Esophagus muscularis mucosa (tissue), 4 donors: ENCODE data around the gene ASB9. TPM values are rescaled to one million over a fixed set of nuclear protein-coding genes. Genes with fewer than 3 reads are reported as not detected.

Experiments
- DNase-seq: peaks from one replicate; pipeline ENCODE4 v3.0.0-alpha.2; 2017; ENCODE audit errors: extremely low spot score
- H3K27ac ChIP-seq, 4 donors: fragments of 200-600 bp; sonication (generic); replicated peaks in 1 of 4; 1 replicate in 3 of 4; 2 replicates in 1 of 4; pipeline ENCODE4 v1.5.1; 2016 to 2019; ENCODE audit warnings: mild to moderate bottlenecking in 1 of 4
- H3K27me3 ChIP-seq, 4 donors: fragments of 200-600 bp; sonication (generic); one replicate each; pipeline versions ENCODE4 v1.5.1 to v1.6.0; 2016 to 2019
- H3K36me3 ChIP-seq, 4 donors: fragments of 200-600 bp; sonication (generic); one replicate each; pipeline ENCODE4 v1.5.1; 2016 to 2019
- H3K4me1 ChIP-seq, 4 donors: fragments of 200-600 bp; sonication (generic); one replicate each; pipeline ENCODE4 v1.5.1; 2016 to 2019
- H3K4me3 ChIP-seq, 4 donors: fragments of 200-600 bp; sonication (generic); 1 replicate in 2 of 4; 2 replicates in 2 of 4; pipeline ENCODE4 v1.5.1; 2016 to 2019; ENCODE audit warnings: mild to moderate bottlenecking in 4 of 4, moderate library complexity in 1 of 4
- H3K9me3 ChIP-seq, 4 donors: fragments of 200-600 bp; sonication (generic); 1 replicate in 3 of 4; 2 replicates in 1 of 4; pipeline ENCODE4 v1.5.1; 2016 to 2019
- CTCF ChIP-seq, 3 experiments: fragments of 200-600 bp in 2 of 3; fragments of 450-650 bp in 1 of 3; sonication (generic) in 2 of 3; IDR thresholded peaks; one replicate each; pipeline ENCODE4 v1.5.1; 2017 to 2019; ENCODE audit warnings: antibody characterized with exemption in 3 of 3, mild to moderate bottlenecking in 2 of 3, moderate library complexity in 1 of 3
- EP300 ChIP-seq: sonication (generic); formaldehyde crosslinking; IDR thresholded peaks from one replicate; pipeline ENCODE4 v1.6.1; 2017; ENCODE audit warnings: antibody characterized with exemption
- POLR2A ChIP-seq: fragments of 450-650 bp; IDR thresholded peaks from one replicate; pipeline ENCODE4 v1.6.1; 2017; ENCODE audit warnings: antibody characterized with exemption, moderate library complexity, mild to moderate bottlenecking, low read depth
- POLR2AphosphoS5 ChIP-seq, 2 donors: sonication (generic); formaldehyde crosslinking; IDR thresholded peaks; one replicate each; pipeline ENCODE4 v1.6.1; 2017; ENCODE audit warnings: antibody characterized with exemption in 2 of 2
- WGBS: methylation state at CpG from one replicate; pipeline ENCODE4 v1.1.5; 2018; 5-methylcytosine and 5-hydroxymethylcytosine counted together
- intact Hi-C: fragments of 100-400 bp; cut with DNase I; formaldehyde crosslinking; loops from one replicate; pipeline ENCODE4 v1.15.1; 2023
- total RNA-seq, 4 donors: library from RNA; depleted of rRNA; stranded (reverse); fragments of >200 nt; gene quantifications; one replicate each; pipeline versions ENCODE4 v1.1.0 to v1.2.1, GENCODE V29; 2016

The ASB9 gene
- total RNA-seq, 4 donors from 2014 or later: 2.1 to 3.9 (median 2.6) TPM

GRCh38 chrX:15217161-15217560 lies 52.7 kb downstream of the ASB9 start:
- Histone ChIP-seq H3K9me3 (no peaks in the 10 kb centered on the region), H3K27ac (no peak overlapping the region), H3K27me3 (no peaks in the 10 kb centered on the region), H3K36me3 (no peaks in the 10 kb centered on the region), H3K4me1 (no peaks in the 10 kb centered on the region), H3K4me3 (no peak overlapping the region)
- no peak for DNase-seq
- intact Hi-C loops: no loop called here
- 35% methylated on average over 1 of the region's 1 CpG for WGBS
- TF ChIP-seq POLR2AphosphoS5 (IDR thresholded peaks at IDR 0.05) (no peak), POLR2A (no peak), CTCF (IDR thresholded peaks at IDR 0.05) (no peak), EP300 (no peak)

- intact Hi-C loops: no loop called here
- no peak for DNase-seq
Measured at GRCh38 chrX:15216280-15216679, 53.6 kb downstream of the ASB9 start.

GRCh38 chrX:15215366-15215765 lies 54.5 kb downstream of the ASB9 start:
- H3K27ac ChIP-seq: no peak overlapping the region
- 96% methylated on average over 2 of the region's 2 CpGs for WGBS
- H3K4me1 ChIP-seq: no peaks in the 10 kb centered on the region
- no peak for TF ChIP-seq CTCF (IDR thresholded peaks at IDR 0.05)
- no peak for TF ChIP-seq POLR2A
- TF ChIP-seq EP300: no peak
- no peak for TF ChIP-seq POLR2AphosphoS5 (IDR thresholded peaks at IDR 0.05)
- no peak for DNase-seq
- intact Hi-C loops: no loop called here
- H3K36me3 ChIP-seq: no peaks in the 10 kb centered on the region
- no peaks in the 10 kb centered on the region for H3K9me3 ChIP-seq
- H3K27me3 ChIP-seq: no peaks in the 10 kb centered on the region
- H3K4me3 ChIP-seq: no peak overlapping the region

More at GRCh38 chrX:15216280-15216679, 53.6 kb downstream of the ASB9 start:
- H3K4me3 ChIP-seq: no peak overlapping the region
- H3K9me3 ChIP-seq: no peaks in the 10 kb centered on the region
- TF ChIP-seq POLR2A (no peak), CTCF (IDR thresholded peaks at IDR 0.05) (no peak), EP300 (no peak), POLR2AphosphoS5 (IDR thresholded peaks at IDR 0.05) (no peak)
- no peak overlapping the region for H3K27ac ChIP-seq
- WGBS: 67% methylated on average over 1 of the region's 1 CpG
- no peaks in the 10 kb centered on the region for H3K36me3 ChIP-seq
- H3K27me3 ChIP-seq: no peaks in the 10 kb centered on the region
- H3K4me1 ChIP-seq: no peaks in the 10 kb centered on the region

GRCh38 chrX:15214588-15214987 lies 55.3 kb downstream of the ASB9 start:
- Histone ChIP-seq H3K27me3 (no peaks in the 10 kb centered on the region), H3K36me3 (no peaks in the 10 kb centered on the region), H3K9me3 (no peaks in the 10 kb centered on the region), H3K4me3 (no peak overlapping the region), H3K27ac (no peak overlapping the region), H3K4me1 (no peaks in the 10 kb centered on the region)
- intact Hi-C loops: no loop called here
- WGBS: 59% methylated on average over 1 of the region's 1 CpG
- TF ChIP-seq POLR2AphosphoS5 (IDR thresholded peaks at IDR 0.05) (no peak), CTCF (IDR thresholded peaks at IDR 0.05) (no peak), POLR2A (no peak), EP300 (no peak)
- no peak for DNase-seq

GRCh38 chrX:15209096-15209495 lies 60.8 kb downstream of the ASB9 start:
- no peak for TF ChIP-seq EP300
- no peak for TF ChIP-seq POLR2A
- TF ChIP-seq POLR2AphosphoS5 (IDR thresholded peaks at IDR 0.05): no peak
- TF ChIP-seq CTCF (IDR thresholded peaks at IDR 0.05): no peak
- no peak overlapping the region for H3K4me3 ChIP-seq
- intact Hi-C loops: no loop called here
- no peaks in the 10 kb centered on the region for H3K36me3 ChIP-seq
- H3K27ac ChIP-seq: no peak overlapping the region
- no peaks in the 10 kb centered on the region for H3K9me3 ChIP-seq
- no peaks in the 10 kb centered on the region for H3K27me3 ChIP-seq
- DNase-seq: no peak
- H3K4me1 ChIP-seq: no peaks in the 10 kb centered on the region
- WGBS: 72% methylated on average over 3 of the region's 3 CpGs
